Measurements from ENCODE around the gene PPP2R3B.
A peak's percentile ranks its signal among the peaks of the same experiment; 100 is the strongest.

PPP2R3B gene

GRCh38 chrX:318068-318738 is 68.5 kb downstream of the PPP2R3B start (continued):
- TF ChIP-seq ZNF514 (tag by site-specific recombination; IDR thresholded peaks at IDR 0.05) (no peak), GFI1B (tag by site-specific recombination; IDR thresholded peaks at IDR 0.05) (no peak), ZSCAN16 (tag by site-specific recombination; IDR thresholded peaks at IDR 0.05) (no peak), ZNF473 (tag by site-specific recombination; IDR thresholded peaks at IDR 0.05) (no peak), ZNF132 (tag by site-specific recombination; IDR thresholded peaks at IDR 0.05; ENCODE audit: borderline replicate concordance) (no peak), ZNF169 (tag by site-specific recombination; IDR thresholded peaks at IDR 0.05) (no peak), ZNF366 (tag by site-specific recombination; conservative IDR thresholded peaks at IDR 0.05) (no peak), ZBTB17 (tag by site-specific recombination; IDR thresholded peaks at IDR 0.05) (0 out of 2 replicates have a peak, but pooled peaks have one; percentile 16), ZNF274 (IDR thresholded peaks at IDR 0.05; ENCODE audit: low read length) (no peak), ZNF274 (tag by site-specific recombination; IDR thresholded peaks at IDR 0.05; ENCODE audit: borderline replicate concordance) (no peak), ZSCAN5A (tag by site-specific recombination; IDR thresholded peaks at IDR 0.05) (no peak), PRDM10 (tag by site-specific recombination; IDR thresholded peaks at IDR 0.05) (no peak), ZNF518A (tag by site-specific recombination; conservative IDR thresholded peaks at IDR 0.05; ENCODE audit: low read depth) (no peak), ZNF670 (tag by site-specific recombination; IDR thresholded peaks at IDR 0.05; ENCODE audit: low read depth) (no peak), IKZF3 (tag by site-specific recombination; IDR thresholded peaks at IDR 0.05) (no peak), AEBP2 (tag by site-specific recombination; IDR thresholded peaks at IDR 0.05; ENCODE audit: borderline replicate concordance) (no peak), ATF2 (tag by site-specific recombination; IDR thresholded peaks at IDR 0.05; ENCODE audit: low read depth) (no peak), ZEB2 (tag by site-specific recombination; IDR thresholded peaks at IDR 0.05) (0 out of 2 replicates have a peak, but pooled peaks have one; percentile 33), ZFP3 (tag by site-specific recombination; IDR thresholded peaks at IDR 0.05; ENCODE audit: low read depth) (no peak), ZNF510 (tag by site-specific recombination; IDR thresholded peaks at IDR 0.05; ENCODE audit: insufficient replicate concordance) (no peak), ZFP41 (tag by site-specific recombination; IDR thresholded peaks at IDR 0.05; ENCODE audit: borderline replicate concordance) (no peak), SP3 (tag by site-specific recombination; IDR thresholded peaks at IDR 0.05) (peak; percentile 94), ZNF558 (tag by site-specific recombination; IDR thresholded peaks at IDR 0.05) (no peak), ZNF2 (tag by site-specific recombination; IDR thresholded peaks at IDR 0.05) (no peak)
